ENCODE data around the gene SLC38A8. TPM values are rescaled to one million over a fixed set of nuclear protein-coding genes. Genes with fewer than 3 reads are reported as not detected.
A peak's percentile ranks its signal among the peaks of the same experiment; 100 is the strongest.

SLC38A8 gene
- total and polyA plus RNA-seq, 8 donors, result 0.08 TPM; not detected in 7

DNA sequence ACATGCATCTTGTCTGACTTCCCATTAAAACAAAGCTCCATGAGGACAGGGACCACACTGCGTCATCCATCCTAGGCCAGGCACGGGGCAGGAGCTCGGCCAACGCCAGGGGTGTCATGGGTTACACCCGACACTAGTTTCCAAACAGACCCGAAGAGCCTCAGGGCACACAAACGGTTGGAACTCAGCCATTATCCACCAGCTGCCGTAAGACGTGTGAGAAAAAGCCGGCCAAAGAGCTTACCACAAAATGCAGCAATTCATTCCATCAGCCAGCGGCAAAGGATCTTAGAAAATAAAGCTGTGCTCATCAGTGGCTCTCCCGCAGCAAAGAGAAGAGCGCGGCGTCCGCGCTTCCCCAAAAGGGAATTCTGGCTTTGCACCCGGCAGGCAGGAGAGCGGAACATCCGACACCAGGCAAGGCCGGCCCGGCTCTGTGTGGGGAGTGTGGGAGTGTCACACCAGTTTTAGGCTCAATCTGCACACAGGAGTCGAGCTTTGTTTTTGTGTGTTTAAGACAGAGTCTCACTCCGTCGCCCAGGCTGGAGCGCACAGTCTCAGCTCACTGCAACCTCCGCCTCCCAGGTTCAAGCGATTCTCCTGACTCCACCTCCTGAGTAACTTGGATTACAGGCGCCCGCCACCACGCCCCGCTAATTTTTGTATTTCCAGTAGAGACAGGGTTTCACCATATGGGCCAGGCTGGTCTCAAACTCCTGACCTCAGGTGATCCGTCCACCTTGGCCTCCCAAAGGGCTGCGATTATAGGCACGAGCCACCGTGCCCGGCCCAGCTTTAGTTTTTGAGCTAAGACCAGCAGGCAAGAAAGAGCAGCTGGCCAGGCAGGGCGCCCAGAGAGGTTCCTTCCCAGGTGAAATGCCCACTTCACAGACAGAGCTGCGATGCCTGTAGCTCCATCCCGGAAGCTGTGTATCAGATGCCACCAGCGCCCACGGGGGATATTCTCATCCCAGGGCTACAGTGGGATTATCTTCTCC, 1.5 kb downstream of the SLC38A8 start:
- TF ChIP-seq POLR2A (IDR thresholded peaks at IDR 0.05) (no peak), POLR2AphosphoS5 (IDR thresholded peaks at IDR 0.05) (no peak), EP300 (IDR thresholded peaks at IDR 0.05) (no peak)
- TF ChIP-seq, protein P1, sequence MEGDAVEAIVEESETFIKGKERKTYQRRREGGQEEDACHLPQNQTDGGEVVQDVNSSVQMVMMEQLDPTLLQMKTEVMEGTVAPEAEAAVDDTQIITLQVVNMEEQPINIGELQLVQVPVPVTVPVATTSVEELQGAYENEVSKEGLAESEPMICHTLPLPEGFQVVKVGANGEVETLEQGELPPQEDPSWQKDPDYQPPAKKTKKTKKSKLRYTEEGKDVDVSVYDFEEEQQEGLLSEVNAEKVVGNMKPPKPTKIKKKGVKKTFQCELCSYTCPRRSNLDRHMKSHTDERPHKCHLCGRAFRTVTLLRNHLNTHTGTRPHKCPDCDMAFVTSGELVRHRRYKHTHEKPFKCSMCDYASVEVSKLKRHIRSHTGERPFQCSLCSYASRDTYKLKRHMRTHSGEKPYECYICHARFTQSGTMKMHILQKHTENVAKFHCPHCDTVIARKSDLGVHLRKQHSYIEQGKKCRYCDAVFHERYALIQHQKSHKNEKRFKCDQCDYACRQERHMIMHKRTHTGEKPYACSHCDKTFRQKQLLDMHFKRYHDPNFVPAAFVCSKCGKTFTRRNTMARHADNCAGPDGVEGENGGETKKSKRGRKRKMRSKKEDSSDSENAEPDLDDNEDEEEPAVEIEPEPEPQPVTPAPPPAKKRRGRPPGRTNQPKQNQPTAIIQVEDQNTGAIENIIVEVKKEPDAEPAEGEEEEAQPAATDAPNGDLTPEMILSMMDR (IDR thresholded peaks at IDR 0.05), result no peak
- H3K9me3 ChIP-seq, result peaks cover 0 to 6% (median 5%) of the 10 kb centered on the region in 4 donors
- H3K27ac ChIP-seq, result no peak overlapping the region
- intact Hi-C loops (cut with DNase I; ENCODE audit: low total_unique reads), result loop anchor here (10.0 kb wide), 1 partner anchor 66 kb away; no protein-coding TSS in a partner anchor
- peaks cover 0 to 56% (median 12%) of the 10 kb centered on the region in 3 donors for H3K27me3 ChIP-seq
- peak in 1 of 2 donors; percentile 37 for DNase-seq
- 79 to 83% (median 81%) methylated on average over 37 to 42 of the region's 42 CpGs for WGBS, 5 donors
- no peak overlapping the region for H3K4me3 ChIP-seq
- H3K4me1 ChIP-seq, result peaks cover 0 to 13% (median 3%) of the 10 kb centered on the region in 4 donors
- H3K36me3 ChIP-seq, result no peaks in the 10 kb centered on the region

DNA sequence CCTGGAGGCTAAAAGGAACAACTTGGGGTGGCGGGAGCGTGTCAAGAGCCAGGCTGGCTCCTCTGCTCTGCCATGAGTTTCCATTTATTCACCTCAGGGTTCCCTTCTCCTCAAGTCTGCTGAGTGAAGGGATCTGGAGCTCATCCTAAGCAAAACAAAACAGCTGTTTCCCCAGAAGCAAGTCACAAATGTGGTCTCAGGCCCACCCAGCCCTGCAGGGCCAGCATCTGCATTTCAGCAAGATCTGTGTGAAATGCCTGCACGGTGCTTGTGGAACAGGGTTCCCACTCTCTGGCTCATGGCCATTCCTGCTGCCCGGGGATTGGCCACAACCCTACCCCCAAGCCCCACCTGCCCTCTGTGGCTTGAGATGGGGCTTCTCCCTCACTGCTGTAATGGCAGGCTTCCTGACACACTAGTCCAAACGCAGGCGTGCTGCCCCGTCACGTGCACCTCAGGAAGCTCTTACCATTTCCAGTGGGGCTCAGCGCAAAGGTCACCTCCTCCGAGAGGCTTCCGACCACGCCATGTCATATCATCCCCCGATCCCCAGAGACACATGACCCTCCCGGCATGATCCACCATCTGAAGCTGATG, 2.3 kb downstream of the SLC38A8 start:
- Histone ChIP-seq H3K4me1 (peaks cover 0 to 13% (median 3%) of the 10 kb centered on the region in 4 donors), H3K27ac (no peak overlapping the region), H3K4me3 (no peak overlapping the region), H3K36me3 (no peaks in the 10 kb centered on the region), H3K9me3 (peaks cover 0 to 12% (median 11%) of the 10 kb centered on the region in 4 donors), H3K27me3 (peaks cover 0 to 53% (median 12%) of the 10 kb centered on the region in 3 donors)
- intact Hi-C loops (cut with DNase I; ENCODE audit: low total_unique reads), result loop anchor here (10.0 kb wide), 1 partner anchor 66 kb away; no protein-coding TSS in a partner anchor
- TF ChIP-seq, protein P1 (IDR thresholded peaks at IDR 0.05), result no peak
- no peak for TF ChIP-seq POLR2AphosphoS5 (IDR thresholded peaks at IDR 0.05)
- no peak for TF ChIP-seq EP300 (IDR thresholded peaks at IDR 0.05)
- no peak for TF ChIP-seq POLR2A (IDR thresholded peaks at IDR 0.05)
- 62 to 79% (median 76%) methylated on average over 8 to 14 of the region's 14 CpGs for WGBS, 5 donors
- no peak for DNase-seq

DNA sequence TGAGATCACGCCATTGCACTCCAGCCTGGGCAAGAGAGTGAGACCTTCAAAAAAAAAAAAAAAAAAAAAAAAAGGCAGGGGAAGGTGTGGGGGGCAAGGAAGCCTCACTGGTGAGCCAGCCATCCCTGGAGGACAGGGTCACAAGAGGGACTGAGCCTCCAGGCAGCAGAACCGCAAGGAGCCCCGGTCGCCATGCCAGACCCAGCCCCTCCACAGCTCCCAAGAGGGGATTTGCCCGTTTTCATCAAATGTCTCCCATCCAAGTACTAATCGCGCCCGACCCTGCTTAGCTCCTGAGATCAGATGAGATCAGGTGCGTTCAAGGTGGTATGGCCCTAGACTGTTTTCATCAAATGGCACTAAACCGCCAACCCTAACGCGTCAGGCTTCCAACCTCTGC, 2.9 kb downstream of the SLC38A8 start:
- H3K9me3 ChIP-seq, result peaks cover 0 to 12% (median 11%) of the 10 kb centered on the region in 4 donors
- no peak for TF ChIP-seq EP300 (IDR thresholded peaks at IDR 0.05)
- no peak for TF ChIP-seq POLR2AphosphoS5 (IDR thresholded peaks at IDR 0.05)
- TF ChIP-seq POLR2A (IDR thresholded peaks at IDR 0.05), result no peak
- TF ChIP-seq, protein P1 (IDR thresholded peaks at IDR 0.05), result no peak
- intact Hi-C loops (cut with DNase I; ENCODE audit: low total_unique reads), result loop anchor here (10.0 kb wide), 1 partner anchor 65 kb away; no protein-coding TSS in a partner anchor
- DNase-seq, result no peak
- peaks cover 0 to 46% (median 12%) of the 10 kb centered on the region in 3 donors for H3K27me3 ChIP-seq
- H3K4me3 ChIP-seq, result no peak overlapping the region
- no peaks in the 10 kb centered on the region for H3K36me3 ChIP-seq
- no peak overlapping the region for H3K27ac ChIP-seq
- H3K4me1 ChIP-seq, result peaks cover 0 to 13% (median 3%) of the 10 kb centered on the region in 4 donors
- WGBS, 5 donors, result 89 to 97% (median 93%) methylated on average over 12 of the region's 12 CpGs

DNA sequence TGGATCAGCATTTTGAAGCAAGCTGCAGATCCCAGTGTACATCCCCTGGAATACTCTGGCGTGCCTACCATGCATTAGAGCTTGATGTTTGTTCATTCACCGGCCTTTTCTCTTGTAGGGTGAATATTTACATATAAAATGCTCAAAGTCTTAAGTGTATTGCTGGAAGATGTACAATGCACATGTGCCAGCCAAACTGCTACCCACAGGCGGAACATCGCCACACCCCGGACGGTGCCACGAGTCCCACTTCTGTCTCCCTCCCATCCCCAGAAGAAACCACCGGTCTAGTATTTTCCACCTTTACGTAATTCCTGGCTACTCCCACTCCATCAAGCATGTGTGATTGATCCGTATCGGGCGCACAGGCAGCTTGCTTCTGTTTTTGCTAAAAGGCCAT, 4.1 kb downstream of the SLC38A8 start:
- Histone ChIP-seq H3K36me3 (no peaks in the 10 kb centered on the region), H3K4me3 (no peak overlapping the region), H3K4me1 (peaks cover 0 to 4% (median under 1%) of the 10 kb centered on the region in 4 donors), H3K27ac (no peak overlapping the region), H3K9me3 (peaks cover 0 to 12% (median 11%) of the 10 kb centered on the region in 4 donors), H3K27me3 (peaks cover 0 to 35% (median 8%) of the 10 kb centered on the region in 3 donors)
- intact Hi-C loops (cut with DNase I; ENCODE audit: low total_unique reads), result no loop called here
- no peak for DNase-seq
- WGBS, 5 donors, result 88 to 94% (median 90%) methylated on average over 12 of the region's 12 CpGs
- TF ChIP-seq POLR2A (IDR thresholded peaks at IDR 0.05) (no peak), EP300 (IDR thresholded peaks at IDR 0.05) (no peak), POLR2AphosphoS5 (IDR thresholded peaks at IDR 0.05) (no peak)
- TF ChIP-seq, protein P1 (IDR thresholded peaks at IDR 0.05), result no peak
